ENCODE results near the gene SMTNL2.

- TF ChIP-seq, protein P1, sequence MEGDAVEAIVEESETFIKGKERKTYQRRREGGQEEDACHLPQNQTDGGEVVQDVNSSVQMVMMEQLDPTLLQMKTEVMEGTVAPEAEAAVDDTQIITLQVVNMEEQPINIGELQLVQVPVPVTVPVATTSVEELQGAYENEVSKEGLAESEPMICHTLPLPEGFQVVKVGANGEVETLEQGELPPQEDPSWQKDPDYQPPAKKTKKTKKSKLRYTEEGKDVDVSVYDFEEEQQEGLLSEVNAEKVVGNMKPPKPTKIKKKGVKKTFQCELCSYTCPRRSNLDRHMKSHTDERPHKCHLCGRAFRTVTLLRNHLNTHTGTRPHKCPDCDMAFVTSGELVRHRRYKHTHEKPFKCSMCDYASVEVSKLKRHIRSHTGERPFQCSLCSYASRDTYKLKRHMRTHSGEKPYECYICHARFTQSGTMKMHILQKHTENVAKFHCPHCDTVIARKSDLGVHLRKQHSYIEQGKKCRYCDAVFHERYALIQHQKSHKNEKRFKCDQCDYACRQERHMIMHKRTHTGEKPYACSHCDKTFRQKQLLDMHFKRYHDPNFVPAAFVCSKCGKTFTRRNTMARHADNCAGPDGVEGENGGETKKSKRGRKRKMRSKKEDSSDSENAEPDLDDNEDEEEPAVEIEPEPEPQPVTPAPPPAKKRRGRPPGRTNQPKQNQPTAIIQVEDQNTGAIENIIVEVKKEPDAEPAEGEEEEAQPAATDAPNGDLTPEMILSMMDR (IDR thresholded peaks at IDR 0.05), result no peak
- no peak for TF ChIP-seq POLR2A (IDR thresholded peaks at IDR 0.05)
Measured at GRCh38 chr17:4620531-4621101, 36.3 kb downstream of the SMTNL2 start.
